ENCODE data around the gene WDR20.
"Not testable (repeated sequence)": the region's sequence is repeated elsewhere in the genome, so short reads cannot be mapped to it uniquely, and the experiment has no call there.

WDR20 gene

DNA sequence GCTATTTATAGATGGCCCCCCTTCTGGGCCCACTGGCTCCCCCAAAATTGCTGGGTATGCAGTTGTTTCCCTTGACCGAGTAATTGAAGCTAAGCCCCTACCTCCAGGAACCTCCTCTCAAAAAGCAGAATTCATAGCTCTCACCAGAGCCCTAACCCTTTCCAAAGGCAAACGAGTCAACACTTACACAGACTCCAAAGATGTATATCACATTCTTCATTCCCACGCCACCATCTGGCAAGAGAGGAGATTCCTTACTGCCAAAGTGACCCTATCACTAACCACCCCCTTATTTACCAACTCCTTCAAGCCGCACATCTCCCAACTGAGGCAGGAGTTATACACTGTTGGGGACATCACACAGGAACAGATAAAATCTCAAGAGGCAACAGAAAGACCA lies 98.4 kb downstream of the WDR20 start:
- DNase-seq (ENCODE audit: low read depth) = peak; percentile 30

DNA sequence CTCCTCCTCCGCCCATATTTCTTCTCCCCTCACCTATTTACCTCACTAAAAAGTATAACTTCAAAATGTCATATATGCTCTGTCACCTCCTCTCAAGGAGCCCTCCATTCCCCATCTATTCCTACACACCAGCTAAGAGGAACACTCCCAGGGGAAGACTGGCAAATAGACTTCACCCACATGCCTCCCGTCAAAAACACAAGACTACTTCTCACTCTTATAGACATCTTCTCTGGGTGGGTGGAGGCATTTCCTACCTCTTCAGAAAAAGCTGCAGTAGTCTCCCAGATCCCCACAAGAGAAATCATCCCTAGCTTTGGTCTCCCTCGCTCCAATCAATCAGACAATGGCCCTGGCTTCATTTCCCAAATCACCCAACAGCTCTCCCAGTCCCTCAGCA lies 99.1 kb downstream of the WDR20 start:
- DNase-seq (ENCODE audit: low read depth) = no peak

DNA sequence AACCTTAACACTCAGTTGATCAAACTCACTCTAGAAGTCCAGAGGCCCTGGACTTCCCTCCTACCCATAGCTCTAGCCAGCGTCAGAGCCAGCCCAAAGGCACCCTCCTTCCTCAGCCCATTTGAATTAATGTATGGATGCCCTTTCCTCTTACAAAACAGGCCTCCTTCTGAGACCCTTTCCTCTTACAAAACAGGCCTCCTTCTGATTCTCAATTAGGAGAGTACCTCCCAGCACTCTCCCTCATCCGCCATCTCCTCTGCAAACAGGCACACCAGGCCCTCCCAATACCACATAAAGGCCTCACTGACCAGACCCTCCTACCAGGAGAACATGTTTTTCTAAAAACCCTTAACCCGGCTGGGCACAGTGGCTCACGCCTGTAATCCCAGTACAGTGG lies 99.5 kb downstream of the WDR20 start:
- no peak for DNase-seq (ENCODE audit: low read depth)

DNA sequence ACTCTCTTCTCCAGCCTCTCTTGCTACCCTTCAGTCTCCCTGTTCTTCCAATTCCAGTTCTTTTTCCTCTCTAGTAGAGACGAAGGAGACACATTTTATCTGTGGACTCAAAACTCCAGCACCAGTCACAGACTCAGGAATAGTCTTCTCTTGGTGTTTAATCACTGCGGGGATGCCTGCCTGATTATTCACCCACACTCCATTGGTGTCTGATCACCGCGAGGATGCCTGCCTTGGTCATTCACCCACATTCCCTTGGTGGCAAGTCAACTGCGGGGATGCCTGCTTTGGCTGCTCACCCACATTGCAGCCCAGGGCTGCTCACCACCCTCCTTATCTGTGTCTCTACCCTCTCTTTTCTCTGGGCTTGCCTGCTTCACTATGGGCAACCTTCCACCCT lies 100.8 kb downstream of the WDR20 start:
- DNase-seq (ENCODE audit: low read depth) = peak; percentile 62

DNA sequence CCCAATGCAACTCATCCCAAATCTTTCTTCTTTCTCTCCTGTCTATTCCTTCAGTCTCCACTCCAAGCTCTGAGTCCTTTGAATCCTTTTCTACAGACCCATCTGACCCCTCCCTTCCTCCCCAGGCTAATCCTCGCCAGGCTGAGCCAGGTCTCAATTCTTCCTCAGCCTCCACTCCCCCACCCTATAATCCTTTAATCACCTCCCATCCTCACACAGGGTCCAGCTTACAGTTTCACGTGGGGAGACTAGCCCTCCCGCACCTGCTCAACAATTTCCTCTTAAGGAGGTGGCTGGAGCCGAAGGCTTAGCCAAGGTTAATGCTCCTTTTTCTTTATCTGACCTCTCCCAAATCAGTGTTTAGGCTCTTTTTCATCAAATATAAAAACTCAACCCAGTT lies 101.5 kb downstream of the WDR20 start:
- no peak for DNase-seq (ENCODE audit: low read depth)

DNA sequence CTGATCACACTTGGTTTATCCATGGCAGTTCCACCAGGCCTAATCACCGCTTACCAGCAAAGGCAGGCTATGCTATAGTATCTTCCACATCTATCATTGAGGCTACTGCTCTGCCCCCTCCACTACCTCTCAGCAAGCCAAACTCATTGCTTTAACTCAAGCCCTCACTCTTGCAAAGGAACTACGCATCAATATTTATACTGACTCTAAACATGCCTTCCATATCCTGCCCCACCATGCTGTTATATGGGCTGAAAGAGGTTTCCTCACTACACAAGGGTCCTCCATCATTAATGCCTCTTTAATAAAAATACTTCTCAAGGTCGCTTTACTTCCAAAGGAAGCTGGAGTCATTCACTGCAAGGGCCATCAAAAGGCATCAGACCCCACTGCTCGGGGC lies 104.1 kb downstream of the WDR20 start:
- not testable (repeated sequence) for DNase-seq (ENCODE audit: low read depth)

DNA sequence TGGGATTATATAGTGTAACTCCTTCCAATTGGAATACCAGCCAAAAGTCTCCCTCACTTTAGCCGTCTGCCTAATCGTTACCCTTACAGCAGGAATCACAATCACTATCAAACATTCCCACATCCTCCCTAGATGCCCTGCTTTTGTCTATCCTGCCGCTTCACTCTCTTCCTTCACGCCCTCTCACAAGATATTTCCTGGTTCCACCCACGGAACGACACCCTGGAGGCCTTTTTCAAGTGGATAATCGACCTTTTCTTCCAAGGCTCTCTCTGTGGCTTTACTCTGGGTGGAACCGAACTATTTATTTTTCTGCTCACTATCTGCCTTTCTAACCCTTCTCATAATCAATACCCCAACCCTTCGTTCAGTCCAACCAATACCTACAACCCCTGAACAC lies 106.4 kb downstream of the WDR20 start:
- no peak for DNase-seq (ENCODE audit: low read depth)

DNA sequence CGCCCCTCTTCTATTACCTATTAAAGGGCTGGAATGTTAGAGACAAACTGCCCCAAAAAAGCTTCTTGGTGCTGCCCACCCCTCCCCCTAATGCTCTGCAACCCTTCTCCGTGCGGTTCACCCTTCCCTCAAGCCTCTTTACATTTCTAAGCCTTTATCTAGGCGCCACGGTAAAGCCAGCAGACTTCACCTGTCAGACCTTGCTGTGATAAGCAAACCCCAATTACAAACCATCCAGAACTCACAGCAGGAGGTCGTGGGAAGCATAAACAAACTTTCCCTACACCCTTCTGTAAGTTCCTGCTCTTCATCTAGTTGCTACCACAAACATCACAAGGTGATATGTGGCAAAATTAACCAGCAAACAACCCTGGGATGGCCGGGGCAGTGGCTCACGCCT lies 108.4 kb downstream of the WDR20 start:
- no peak for DNase-seq (ENCODE audit: low read depth)

DNA sequence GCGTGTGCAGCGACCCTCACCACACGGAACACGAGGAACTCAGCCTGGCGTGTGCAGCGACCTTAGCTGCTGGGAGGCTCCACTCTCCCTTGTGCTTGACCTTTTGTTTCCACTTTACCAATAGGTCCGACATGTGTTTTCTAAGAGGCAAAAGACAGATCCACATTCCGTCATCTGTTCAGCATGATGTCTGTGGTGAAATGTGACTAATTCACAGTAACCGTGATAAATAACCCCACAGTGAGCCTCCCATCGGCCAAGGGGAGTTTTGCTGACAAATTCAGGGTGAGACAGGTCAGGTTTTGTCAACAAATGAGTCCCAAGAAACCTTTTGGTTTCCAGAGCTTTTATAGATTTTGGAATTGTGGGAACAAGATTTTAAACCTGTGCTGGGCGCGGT lies 109.3 kb downstream of the WDR20 start:
- no peak for DNase-seq (ENCODE audit: low read depth)

DNA sequence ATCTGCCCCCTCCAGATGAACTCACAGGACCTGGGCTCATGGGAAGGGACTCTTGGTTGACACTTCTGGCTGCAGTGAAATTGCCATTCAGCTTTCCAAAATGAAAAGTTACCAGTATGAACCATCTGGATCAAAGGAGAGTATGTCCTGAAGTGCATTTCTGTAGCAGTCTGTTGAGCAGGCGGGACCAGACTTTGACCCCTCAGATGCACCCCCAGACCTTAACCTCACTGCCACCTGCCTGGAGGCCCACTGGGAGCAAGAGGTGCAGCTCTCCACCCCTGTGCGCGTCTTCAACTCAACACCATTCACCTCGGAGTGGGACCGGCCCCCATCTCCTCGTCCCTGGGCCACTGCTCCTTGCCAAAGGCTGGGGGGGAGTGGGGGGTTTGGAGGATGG lies 110.3 kb downstream of the WDR20 start:
- DNase-seq (ENCODE audit: low read depth) = no peak

DNA sequence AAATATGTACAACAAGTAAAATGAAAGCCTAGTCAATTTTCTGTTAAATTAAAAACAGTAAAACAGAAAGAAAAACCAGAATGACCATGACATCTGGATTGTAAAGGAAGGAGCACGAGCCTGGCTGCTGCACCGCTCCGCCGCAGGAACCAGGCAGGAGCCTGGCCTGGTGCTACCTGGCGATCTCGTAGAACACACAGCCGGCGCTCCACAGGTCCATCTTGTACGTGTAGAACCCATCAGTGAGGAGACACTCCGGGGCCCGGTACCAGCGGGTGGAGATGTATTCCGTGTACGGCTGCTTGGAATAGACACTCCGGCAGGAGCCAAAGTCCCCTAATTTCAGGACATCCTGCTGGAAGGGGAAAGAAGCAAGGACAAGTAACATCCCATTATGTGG lies 110.9 kb downstream of the WDR20 start:
- DNase-seq (ENCODE audit: low read depth) = no peak

DNA sequence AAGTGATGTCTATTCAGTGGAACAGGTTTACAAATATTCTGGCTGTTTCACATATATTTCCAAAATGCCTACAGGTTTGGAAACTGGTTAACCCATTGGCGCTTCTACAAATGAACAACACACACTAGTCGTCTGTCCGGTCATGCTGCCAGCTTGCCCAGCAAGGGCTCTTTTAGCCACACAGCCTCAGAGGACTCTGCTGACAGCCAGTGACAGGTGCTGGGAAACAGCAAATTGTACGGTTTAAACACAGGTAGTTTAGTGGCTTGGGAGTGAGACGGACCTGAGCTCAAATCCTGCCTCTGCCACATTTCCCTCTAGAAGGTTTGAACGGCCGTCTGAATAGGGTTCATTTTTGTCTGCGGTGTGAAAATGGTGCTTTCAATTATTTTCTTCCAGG lies 111.5 kb downstream of the WDR20 start:
- no peak for DNase-seq (ENCODE audit: low read depth)

DNA sequence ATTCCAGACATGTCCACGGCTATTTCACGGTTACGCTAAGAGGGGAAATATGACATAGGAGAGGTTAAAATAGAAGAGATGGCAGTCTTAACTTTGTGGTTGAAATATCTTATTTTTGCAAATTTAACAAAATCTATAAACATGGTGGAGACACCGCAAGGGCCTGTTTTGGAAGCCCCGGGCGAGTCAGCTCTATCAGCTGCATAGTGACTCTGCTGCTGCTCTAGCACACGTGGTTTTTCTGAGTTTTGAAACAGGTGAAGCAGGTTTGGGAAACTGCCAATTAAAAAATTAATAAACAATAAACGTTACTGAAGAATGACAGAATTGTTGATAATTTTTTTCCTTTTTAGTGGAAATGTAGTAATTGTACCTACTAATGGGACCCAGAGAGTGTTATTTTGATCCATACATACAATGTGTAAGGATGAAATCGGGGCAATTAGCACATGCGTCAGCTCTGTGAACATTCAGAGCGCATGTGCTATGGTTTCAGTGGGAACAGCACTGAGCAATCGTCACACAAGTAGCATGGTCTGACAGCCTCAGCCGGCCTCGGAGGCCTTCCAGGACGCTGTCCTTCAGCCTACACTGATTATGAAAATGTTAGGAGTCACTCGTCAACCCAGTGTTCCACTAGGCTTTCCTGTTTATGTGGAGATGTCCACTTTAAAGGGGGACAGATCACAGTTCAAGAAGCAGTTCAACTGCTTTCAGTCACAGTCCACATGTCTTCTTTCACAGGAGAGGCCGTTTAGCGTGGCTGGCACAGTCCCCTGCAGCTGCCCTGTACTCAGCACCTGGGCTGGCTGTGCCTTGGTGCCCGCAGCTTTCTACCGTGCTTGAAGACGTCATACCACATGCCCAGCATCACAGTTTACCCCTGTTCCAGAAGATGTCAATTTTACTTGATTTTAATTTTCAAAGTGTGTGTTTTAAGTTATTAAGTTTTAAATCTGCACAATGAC lies 113.4 kb downstream of the WDR20 start:
- no peak for DNase-seq (ENCODE audit: low read depth)

DNA sequence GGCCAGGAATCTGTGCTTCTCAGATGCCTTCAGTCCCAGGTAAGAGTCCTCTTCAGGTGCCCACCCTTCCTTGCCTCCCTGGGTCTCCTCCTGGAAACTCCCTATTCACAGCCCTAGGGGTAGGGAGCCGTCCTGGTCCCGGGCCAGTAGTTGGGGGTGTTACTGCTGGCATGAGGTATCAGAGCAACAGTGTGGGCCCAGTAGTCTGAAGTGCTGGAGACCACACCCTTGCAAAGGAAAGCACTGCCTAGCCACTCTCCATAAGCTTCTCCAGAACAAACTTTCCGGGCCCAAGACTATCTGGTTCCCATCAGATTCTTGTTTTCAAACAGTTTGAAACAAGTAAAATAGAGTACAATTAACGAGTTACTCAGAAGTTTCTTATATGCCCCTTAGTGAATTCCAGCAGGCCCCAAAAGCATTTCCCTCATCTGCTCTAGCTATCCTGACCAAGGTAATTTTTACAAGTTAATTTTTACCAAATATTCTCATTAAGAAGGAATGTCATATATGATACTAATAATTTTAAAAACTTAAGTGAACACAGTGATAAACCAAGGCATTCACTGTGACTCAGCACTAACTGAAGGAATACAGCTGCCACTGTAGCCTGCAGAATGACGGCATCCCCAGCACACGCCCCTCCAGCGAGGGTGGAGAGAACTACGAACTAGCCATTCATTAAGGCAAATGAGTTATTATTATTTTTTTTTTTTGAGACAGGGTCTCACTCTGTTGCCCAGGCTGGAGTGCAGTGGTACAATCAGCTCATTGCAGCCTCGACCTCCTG lies 115.9 kb downstream of the WDR20 start:
- DNase-seq (ENCODE audit: low read depth) = no peak

DNA sequence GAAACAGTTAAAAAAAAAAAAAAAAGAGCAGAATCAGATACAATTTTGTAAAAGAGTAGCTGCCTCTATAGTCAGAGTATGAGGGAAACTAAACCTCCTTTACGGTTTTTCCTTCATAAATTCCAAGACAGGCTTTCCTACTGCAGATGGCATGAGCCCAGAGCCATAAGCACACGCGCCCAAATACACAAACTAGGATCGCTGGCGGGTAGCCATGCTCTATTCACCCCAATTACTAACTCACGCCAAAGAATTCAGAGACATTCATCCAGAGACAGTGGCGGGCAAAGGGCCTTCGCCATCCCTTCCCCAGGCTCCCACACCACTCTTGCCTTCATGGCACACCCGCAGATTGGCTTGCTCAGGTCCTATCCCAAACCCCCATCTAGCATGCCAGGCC lies 117.0 kb downstream of the WDR20 start:
- DNase-seq (ENCODE audit: low read depth) = no peak

DNA sequence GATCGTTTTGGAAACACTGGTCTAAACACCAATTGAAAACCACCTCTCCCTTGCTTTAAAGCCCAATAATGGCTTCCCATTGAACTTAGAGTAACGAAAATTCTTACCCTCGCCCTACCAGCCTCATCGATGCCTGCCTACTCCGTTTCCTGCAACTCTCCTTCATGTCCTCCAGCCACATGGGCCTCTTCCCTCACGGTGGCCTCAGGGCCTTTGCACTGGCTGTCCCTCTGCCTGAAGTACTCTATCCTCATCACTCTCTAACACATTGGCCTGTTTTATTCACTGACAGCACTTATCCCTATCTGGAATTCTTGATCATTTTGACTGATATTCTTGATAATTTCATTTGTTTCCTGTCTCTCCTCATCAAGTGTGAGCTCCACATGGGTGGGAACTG lies 118.4 kb downstream of the WDR20 start:
- no peak for DNase-seq (ENCODE audit: low read depth)

Data from HS-27A (cell line).